ENCODE measurements around the gene KRTAP5-9.

Gene KRTAP5-9

GRCh38 chr11:71548120-71548519, at the start of gene KRTAP5-9:
Gene KRTAP5-9 (plus strand): TSS chr11:71548420. CDS start chr11:71548658, 238 bp downstream.
- intact Hi-C loops (cut with micrococcal nuclease): no loop called here
- H3K27ac Mint-ChIP-seq: no peak within 1 kb of the TSS
- H3K27me3 Mint-ChIP-seq: peaks cover 33% of the 10 kb centered on the region

GRCh38 chr11:71499125-71499524, 49.1 kb upstream of the KRTAP5-9 start:
- intact Hi-C loops (cut with micrococcal nuclease): no loop called here
- Mint-ChIP-seq H3K36me3 (ENCODE audit: low read depth) (peaks cover 99% of the 10 kb centered on the region), H3K9me3 (no peaks in the 10 kb centered on the region), H3K4me3 (no peak overlapping the region), H3K27me3 (no peaks in the 10 kb centered on the region), H3K4me1 (ENCODE audit: low read depth) (no peaks in the 10 kb centered on the region), H3K27ac (no peak overlapping the region)

More at GRCh38 chr11:71548120-71548519, at the start of gene KRTAP5-9:
- Mint-ChIP-seq H3K9me3 (peaks cover 13% of the 10 kb centered on the region), H3K36me3 (ENCODE audit: low read depth) (no peaks in the 10 kb centered on the region), H3K4me1 (ENCODE audit: low read depth) (peaks cover 54% of the 10 kb centered on the region), H3K4me3 (no peak within 1 kb of the TSS)

GRCh38 chr11:71499546-71499945, 48.7 kb upstream of the KRTAP5-9 start:
- Mint-ChIP-seq H3K27me3 (no peaks in the 10 kb centered on the region), H3K4me1 (ENCODE audit: low read depth) (no peaks in the 10 kb centered on the region), H3K4me3 (no peak overlapping the region), H3K36me3 (ENCODE audit: low read depth) (peaks cover 99% of the 10 kb centered on the region), H3K27ac (no peak overlapping the region), H3K9me3 (no peaks in the 10 kb centered on the region)
- intact Hi-C loops (cut with micrococcal nuclease): no loop called here

- H3K4me1 Mint-ChIP-seq (ENCODE audit: low read depth): no peaks in the 10 kb centered on the region
- H3K27me3 Mint-ChIP-seq: no peaks in the 10 kb centered on the region
- intact Hi-C loops (cut with micrococcal nuclease): no loop called here
- H3K4me3 Mint-ChIP-seq: no peak overlapping the region
- H3K9me3 Mint-ChIP-seq: no peaks in the 10 kb centered on the region
- no peak overlapping the region for H3K27ac Mint-ChIP-seq
- H3K36me3 Mint-ChIP-seq (ENCODE audit: low read depth): peaks cover 97% of the 10 kb centered on the region
These were observed 47.6 kb upstream of the KRTAP5-9 start for GRCh38 chr11:71500601-71501021.

GRCh38 chr11:71501071-71501985, 46.9 kb upstream of the KRTAP5-9 start:
- H3K4me3 Mint-ChIP-seq: no peak overlapping the region
- no peak overlapping the region for H3K27ac Mint-ChIP-seq
- H3K36me3 Mint-ChIP-seq (ENCODE audit: low read depth): peaks cover 97% of the 10 kb centered on the region
- intact Hi-C loops (cut with micrococcal nuclease): no loop called here
- no peaks in the 10 kb centered on the region for H3K4me1 Mint-ChIP-seq (ENCODE audit: low read depth)
- no peaks in the 10 kb centered on the region for H3K27me3 Mint-ChIP-seq
- no peaks in the 10 kb centered on the region for H3K9me3 Mint-ChIP-seq

GRCh38 chr11:71502026-71502425, 46.2 kb upstream of the KRTAP5-9 start:
- Mint-ChIP-seq H3K9me3 (peaks cover 7% of the 10 kb centered on the region), H3K27me3 (no peaks in the 10 kb centered on the region), H3K27ac (no peak overlapping the region), H3K36me3 (ENCODE audit: low read depth) (peaks cover 97% of the 10 kb centered on the region), H3K4me3 (no peak overlapping the region), H3K4me1 (ENCODE audit: low read depth) (no peaks in the 10 kb centered on the region)
- intact Hi-C loops (cut with micrococcal nuclease): no loop called here

GRCh38 chr11:71502871-71503435, 45.3 kb upstream of the KRTAP5-9 start:
- H3K4me1 Mint-ChIP-seq (ENCODE audit: low read depth): no peaks in the 10 kb centered on the region
- no peak overlapping the region for H3K4me3 Mint-ChIP-seq
- H3K27ac Mint-ChIP-seq: no peak overlapping the region

GRCh38 chr11:71504531-71504930, 43.7 kb upstream of the KRTAP5-9 start:
- peaks cover 32% of the 10 kb centered on the region for H3K9me3 Mint-ChIP-seq
- H3K4me1 Mint-ChIP-seq (ENCODE audit: low read depth): no peaks in the 10 kb centered on the region
- no peak overlapping the region for H3K4me3 Mint-ChIP-seq
- intact Hi-C loops (cut with micrococcal nuclease): no loop called here
- H3K36me3 Mint-ChIP-seq (ENCODE audit: low read depth): peaks cover 75% of the 10 kb centered on the region
- H3K27me3 Mint-ChIP-seq: no peaks in the 10 kb centered on the region
- H3K27ac Mint-ChIP-seq: no peak overlapping the region

More at GRCh38 chr11:71502871-71503435, 45.3 kb upstream of the KRTAP5-9 start:
- intact Hi-C loops (cut with micrococcal nuclease): no loop called here
- Mint-ChIP-seq H3K36me3 (ENCODE audit: low read depth) (peaks cover 91% of the 10 kb centered on the region), H3K9me3 (peaks cover 16% of the 10 kb centered on the region), H3K27me3 (no peaks in the 10 kb centered on the region)

- Mint-ChIP-seq H3K36me3 (ENCODE audit: low read depth) (peaks cover 70% of the 10 kb centered on the region), H3K9me3 (peaks cover 37% of the 10 kb centered on the region)
These were observed 43.2 kb upstream of the KRTAP5-9 start for GRCh38 chr11:71505001-71505400.

GRCh38 chr11:71505781-71506180, 42.4 kb upstream of the KRTAP5-9 start:
- no peak overlapping the region for H3K4me3 Mint-ChIP-seq
- no peaks in the 10 kb centered on the region for H3K27me3 Mint-ChIP-seq
- no peak overlapping the region for H3K27ac Mint-ChIP-seq
- H3K36me3 Mint-ChIP-seq (ENCODE audit: low read depth): peaks cover 63% of the 10 kb centered on the region
- H3K4me1 Mint-ChIP-seq (ENCODE audit: low read depth): no peaks in the 10 kb centered on the region
- intact Hi-C loops (cut with micrococcal nuclease): no loop called here
- H3K9me3 Mint-ChIP-seq: peaks cover 45% of the 10 kb centered on the region

More at GRCh38 chr11:71505001-71505400, 43.2 kb upstream of the KRTAP5-9 start:
- Mint-ChIP-seq H3K27ac (no peak overlapping the region), H3K27me3 (no peaks in the 10 kb centered on the region), H3K4me3 (no peak overlapping the region), H3K4me1 (ENCODE audit: low read depth) (no peaks in the 10 kb centered on the region)
- intact Hi-C loops (cut with micrococcal nuclease): no loop called here

GRCh38 chr11:71507102-71507501, 41.1 kb upstream of the KRTAP5-9 start:
- H3K9me3 Mint-ChIP-seq: peaks cover 58% of the 10 kb centered on the region
- no peak overlapping the region for H3K27ac Mint-ChIP-seq
- no peak overlapping the region for H3K4me3 Mint-ChIP-seq
- H3K36me3 Mint-ChIP-seq (ENCODE audit: low read depth): peaks cover 49% of the 10 kb centered on the region
- no peaks in the 10 kb centered on the region for H3K4me1 Mint-ChIP-seq (ENCODE audit: low read depth)
- H3K27me3 Mint-ChIP-seq: no peaks in the 10 kb centered on the region
- intact Hi-C loops (cut with micrococcal nuclease): no loop called here

GRCh38 chr11:71518506-71519471, 29.4 kb upstream of the KRTAP5-9 start:
- Mint-ChIP-seq H3K9me3 (peaks cover 18% of the 10 kb centered on the region), H3K27ac (no peak overlapping the region), H3K4me1 (ENCODE audit: low read depth) (no peaks in the 10 kb centered on the region), H3K27me3 (no peaks in the 10 kb centered on the region), H3K4me3 (no peak overlapping the region), H3K36me3 (ENCODE audit: low read depth) (no peaks in the 10 kb centered on the region)
- intact Hi-C loops (cut with micrococcal nuclease): no loop called here

- Mint-ChIP-seq H3K27me3 (no peaks in the 10 kb centered on the region), H3K4me3 (no peak overlapping the region), H3K36me3 (ENCODE audit: low read depth) (no peaks in the 10 kb centered on the region), H3K27ac (no peak overlapping the region), H3K9me3 (peaks cover 11% of the 10 kb centered on the region), H3K4me1 (ENCODE audit: low read depth) (no peaks in the 10 kb centered on the region)
- intact Hi-C loops (cut with micrococcal nuclease): no loop called here
These were observed 28.7 kb upstream of the KRTAP5-9 start for GRCh38 chr11:71519546-71519945.
